Fibroblast of villous mesenchyme (primary cell): ENCODE data around the gene PCDHGA3. TPM values are rescaled to one million over a fixed set of nuclear protein-coding genes. Genes with fewer than 3 reads are reported as not detected.
"Not testable (repeated sequence)": the region's sequence is repeated elsewhere in the genome, so short reads cannot be mapped to it uniquely, and the experiment has no call there.

Experiments used
- DNase-seq: peaks from one replicate; pipeline ENCODE4 v3.0.0-alpha.2; 2010; ENCODE audit warnings: low read depth
- H3K4me3 ChIP-seq: 2 replicates; pipeline ENCODE4 v1.5.1; 2011; ENCODE audit warnings: low read depth, mild to moderate bottlenecking, low read length
- total RNA-seq: library from RNA; depleted of rRNA; stranded (reverse); fragments of >200 nt; gene quantifications from 2 replicates; pipeline ENCODE4 v1.2.3, GENCODE V29; 2012
- TF ChIP-seq, protein P1 (sequence below): IDR thresholded peaks from 2 replicates; pipeline ENCODE4 v1.5.1; 2012; ENCODE audit warnings: low read depth, mild to moderate bottlenecking, low read length; ENCODE audit not compliant: insufficient read depth

Gene PCDHGA3
- total RNA-seq, 1 donor = 4.3 TPM

DNA sequence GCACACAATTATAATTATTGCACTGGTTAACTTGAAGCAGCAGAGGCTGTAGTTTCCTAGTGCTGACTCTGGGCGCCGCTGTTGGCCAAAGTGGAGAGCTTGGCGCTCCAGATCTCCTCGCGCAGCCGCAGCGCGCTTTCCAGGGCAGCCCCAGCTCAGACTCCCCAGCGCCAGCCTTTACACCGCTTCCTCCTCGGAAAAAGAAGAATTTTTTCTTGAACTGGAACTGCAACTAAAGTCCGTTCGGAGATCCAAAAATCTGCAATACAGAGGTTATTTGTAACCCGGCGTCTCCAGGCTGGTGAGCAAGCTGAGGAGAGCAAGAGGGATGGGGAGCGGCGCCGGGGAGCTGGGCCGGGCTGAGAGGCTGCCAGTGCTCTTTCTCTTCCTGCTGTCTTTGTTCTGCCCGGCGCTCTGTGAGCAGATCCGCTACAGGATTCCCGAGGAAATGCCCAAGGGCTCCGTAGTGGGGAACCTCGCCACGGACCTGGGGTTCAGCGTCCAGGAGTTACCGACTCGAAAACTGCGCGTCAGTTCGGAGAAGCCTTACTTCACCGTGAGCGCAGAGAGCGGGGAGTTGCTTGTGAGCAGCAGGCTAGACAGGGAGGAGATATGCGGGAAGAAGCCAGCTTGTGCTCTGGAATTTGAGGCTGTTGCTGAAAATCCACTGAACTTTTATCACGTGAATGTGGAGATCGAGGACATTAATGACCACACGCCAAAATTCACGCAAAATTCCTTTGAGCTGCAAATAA lies 44.1 kb downstream of the PCDHGA3 start, which contains the start of gene PCDHGB4:
Gene PCDHGB4 (plus strand): TSS at position 142 of the 755 bp plus-strand sequence. CDS start 187 bp downstream, at position 329.
- H3K4me3 ChIP-seq = peak within 1 kb of the TSS; percentile 58
- DNase-seq = peak; percentile 56
- TF ChIP-seq, protein P1, sequence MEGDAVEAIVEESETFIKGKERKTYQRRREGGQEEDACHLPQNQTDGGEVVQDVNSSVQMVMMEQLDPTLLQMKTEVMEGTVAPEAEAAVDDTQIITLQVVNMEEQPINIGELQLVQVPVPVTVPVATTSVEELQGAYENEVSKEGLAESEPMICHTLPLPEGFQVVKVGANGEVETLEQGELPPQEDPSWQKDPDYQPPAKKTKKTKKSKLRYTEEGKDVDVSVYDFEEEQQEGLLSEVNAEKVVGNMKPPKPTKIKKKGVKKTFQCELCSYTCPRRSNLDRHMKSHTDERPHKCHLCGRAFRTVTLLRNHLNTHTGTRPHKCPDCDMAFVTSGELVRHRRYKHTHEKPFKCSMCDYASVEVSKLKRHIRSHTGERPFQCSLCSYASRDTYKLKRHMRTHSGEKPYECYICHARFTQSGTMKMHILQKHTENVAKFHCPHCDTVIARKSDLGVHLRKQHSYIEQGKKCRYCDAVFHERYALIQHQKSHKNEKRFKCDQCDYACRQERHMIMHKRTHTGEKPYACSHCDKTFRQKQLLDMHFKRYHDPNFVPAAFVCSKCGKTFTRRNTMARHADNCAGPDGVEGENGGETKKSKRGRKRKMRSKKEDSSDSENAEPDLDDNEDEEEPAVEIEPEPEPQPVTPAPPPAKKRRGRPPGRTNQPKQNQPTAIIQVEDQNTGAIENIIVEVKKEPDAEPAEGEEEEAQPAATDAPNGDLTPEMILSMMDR = peak; percentile 66

DNA sequence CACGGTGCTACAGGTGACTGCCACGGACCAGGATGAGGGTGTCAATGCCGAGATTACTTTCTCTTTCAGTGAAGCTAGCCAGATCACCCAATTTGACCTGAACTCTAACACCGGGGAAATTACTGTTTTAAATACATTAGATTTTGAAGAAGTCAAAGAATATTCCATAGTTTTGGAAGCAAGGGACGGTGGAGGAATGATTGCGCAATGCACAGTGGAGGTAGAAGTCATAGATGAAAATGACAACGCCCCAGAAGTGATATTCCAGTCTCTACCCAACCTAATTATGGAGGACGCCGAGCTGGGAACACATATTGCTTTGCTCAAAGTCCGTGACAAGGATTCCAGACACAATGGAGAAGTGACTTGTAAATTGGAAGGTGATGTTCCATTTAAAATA lies 45.0 kb downstream of the PCDHGA3 start:
- TF ChIP-seq, protein P1 = no peak
- DNase-seq = no peak
- H3K4me3 ChIP-seq = no peak overlapping the region

DNA sequence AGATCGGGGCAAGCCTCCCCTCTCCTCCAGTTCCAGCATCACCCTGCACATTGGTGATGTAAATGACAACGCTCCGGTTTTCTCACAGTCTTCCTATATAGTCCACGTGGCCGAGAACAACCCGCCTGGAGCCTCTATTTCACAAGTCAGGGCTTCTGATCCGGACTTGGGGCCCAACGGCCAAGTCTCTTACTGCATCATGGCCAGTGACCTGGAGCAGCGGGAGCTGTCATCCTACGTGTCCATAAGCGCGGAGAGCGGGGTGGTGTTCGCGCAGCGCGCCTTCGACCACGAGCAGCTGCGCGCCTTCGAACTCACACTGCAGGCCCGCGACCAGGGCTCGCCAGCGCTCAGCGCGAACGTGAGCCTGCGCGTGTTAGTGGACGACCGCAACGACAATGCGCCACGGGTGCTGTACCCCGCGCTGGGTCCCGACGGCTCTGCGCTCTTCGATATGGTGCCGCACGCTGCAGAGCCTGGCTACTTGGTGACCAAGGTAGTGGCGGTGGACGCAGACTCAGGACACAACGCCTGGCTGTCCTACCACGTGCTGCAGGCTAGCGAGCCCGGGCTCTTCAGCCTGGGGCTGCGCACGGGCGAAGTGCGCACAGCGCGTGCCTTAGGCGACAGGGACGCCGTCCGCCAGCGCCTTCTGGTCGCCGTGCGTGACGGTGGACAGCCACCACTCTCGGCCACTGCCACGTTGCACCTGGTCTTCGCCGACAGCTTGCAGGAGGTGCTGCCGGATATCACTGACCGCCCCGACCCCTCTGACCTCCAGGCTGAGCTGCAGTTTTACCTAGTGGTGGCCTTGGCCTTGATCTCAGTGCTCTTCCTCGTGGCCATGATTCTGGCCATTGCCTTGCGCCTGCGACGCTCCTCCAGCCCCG lies 45.8 kb downstream of the PCDHGA3 start:
- TF ChIP-seq, protein P1 = no peak
- DNase-seq = no peak
- H3K4me3 ChIP-seq = no peak overlapping the region

DNA sequence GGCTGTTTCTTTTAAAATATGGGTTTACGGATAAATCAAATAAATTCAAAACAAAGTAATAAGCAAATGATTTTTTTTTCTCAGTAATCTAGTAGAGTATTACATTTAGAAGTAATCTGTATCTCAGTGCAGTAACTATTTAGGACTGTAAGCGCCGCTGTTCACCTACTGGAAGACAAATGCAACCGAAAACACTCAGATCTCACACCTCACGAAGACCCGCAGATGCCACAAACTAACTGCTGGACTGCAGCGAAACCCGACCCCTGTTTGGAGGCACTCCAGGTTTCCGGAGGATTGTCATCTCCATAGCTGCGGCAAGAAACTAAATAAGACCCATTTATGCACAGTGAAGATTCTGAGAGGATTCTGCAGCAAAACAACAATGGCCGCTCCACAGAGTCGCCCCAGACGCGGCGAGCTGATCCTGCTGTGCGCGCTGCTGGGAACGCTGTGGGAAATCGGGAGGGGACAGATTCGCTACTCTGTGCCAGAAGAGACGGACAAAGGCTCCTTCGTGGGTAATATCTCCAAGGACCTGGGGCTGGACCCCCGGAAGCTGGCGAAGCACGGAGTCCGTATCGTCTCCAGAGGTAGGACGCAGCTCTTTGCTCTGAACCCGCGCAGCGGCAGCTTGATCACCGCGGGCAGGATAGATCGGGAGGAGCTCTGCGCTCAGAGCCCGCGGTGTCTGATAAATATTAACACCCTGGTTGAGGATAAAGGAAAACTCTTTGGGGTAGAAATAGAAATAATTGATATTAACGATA lies 49.0 kb downstream of the PCDHGA3 start, which contains the start of gene PCDHGA8:
Gene PCDHGA8 (plus strand): TSS at position 205 of the 770 bp plus-strand sequence. CDS start 181 bp downstream, at position 386.
- no peak within 1 kb of the TSS for H3K4me3 ChIP-seq
- TF ChIP-seq, protein P1 = peak; percentile 18
- peak; percentile 9 for DNase-seq

DNA sequence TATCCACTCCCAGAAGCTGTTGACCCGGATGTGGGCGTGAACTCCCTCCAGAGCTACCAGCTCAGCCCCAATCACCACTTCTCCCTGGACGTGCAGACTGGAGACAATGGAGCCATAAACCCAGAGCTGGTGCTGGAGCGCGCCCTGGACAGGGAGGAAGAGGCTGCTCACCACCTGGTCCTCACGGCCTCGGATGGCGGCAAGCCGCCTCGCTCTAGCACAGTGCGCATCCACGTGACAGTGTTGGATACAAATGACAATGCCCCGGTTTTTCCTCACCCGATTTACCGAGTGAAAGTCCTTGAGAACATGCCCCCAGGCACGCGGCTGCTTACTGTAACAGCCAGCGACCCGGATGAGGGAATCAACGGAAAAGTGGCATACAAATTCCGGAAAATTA lies 49.6 kb downstream of the PCDHGA3 start:
- DNase-seq = no peak
- TF ChIP-seq, protein P1 = no peak
- H3K4me3 ChIP-seq = no peak overlapping the region

DNA sequence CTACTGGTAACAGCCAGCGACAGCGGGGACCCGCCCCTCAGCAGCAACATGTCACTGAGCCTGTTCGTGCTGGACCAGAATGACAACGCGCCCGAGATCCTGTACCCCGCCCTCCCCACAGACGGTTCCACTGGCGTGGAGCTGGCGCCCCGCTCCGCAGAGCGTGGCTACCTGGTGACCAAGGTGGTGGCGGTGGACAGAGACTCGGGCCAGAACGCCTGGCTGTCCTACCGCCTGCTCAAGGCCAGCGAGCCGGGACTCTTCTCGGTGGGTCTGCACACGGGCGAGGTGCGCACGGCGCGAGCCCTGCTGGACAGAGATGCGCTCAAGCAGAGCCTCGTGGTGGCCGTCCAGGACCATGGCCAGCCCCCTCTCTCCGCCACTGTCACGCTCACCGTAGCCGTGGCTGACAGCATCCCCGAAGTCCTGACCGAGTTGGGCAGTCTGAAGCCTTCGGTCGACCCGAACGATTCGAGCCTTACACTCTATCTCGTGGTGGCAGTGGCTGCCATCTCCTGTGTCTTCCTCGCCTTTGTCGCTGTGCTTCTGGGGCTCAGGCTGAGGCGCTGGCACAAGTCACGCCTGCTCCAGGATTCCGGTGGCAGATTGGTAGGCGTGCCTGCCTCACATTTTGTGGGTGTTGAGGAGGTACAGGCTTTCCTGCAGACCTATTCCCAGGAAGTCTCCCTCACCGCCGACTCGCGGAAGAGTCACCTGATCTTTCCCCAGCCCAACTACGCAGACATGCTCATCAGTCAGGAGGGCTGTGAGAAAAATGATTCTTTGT lies 51.0 kb downstream of the PCDHGA3 start:
- not testable (repeated sequence) for H3K4me3 ChIP-seq, DNase-seq

Other genes starting within 250 kb of the PCDHGA3 start
- under 0.01 and 0.32 TPM in 2 replicates for gene PCDHB2, start 249.2 kb upstream of the PCDHGA3 start, total RNA-seq
- gene PCDHB3, start 243.4 kb upstream of the PCDHGA3 start, total RNA-seq = 0.32 and 0.43 TPM in 2 replicates
- gene PCDHB4, start 222.0 kb upstream of the PCDHGA3 start, total RNA-seq = under 0.01 TPM in 2 replicates
- gene PCDHB5, start 208.6 kb upstream of the PCDHGA3 start, total RNA-seq = under 0.01 and 0.32 TPM in 2 replicates
- under 0.01 TPM in 2 replicates for gene PCDHB6, start 193.8 kb upstream of the PCDHGA3 start, total RNA-seq
- under 0.01 and 0.43 TPM in 2 replicates for gene PCDHB7, start 171.2 kb upstream of the PCDHGA3 start, total RNA-seq
- under 0.01 TPM in 2 replicates for gene PCDHB8, start 166.0 kb upstream of the PCDHGA3 start, total RNA-seq
- gene PCDHB16, start 161.4 kb upstream of the PCDHGA3 start, total RNA-seq = under 0.01 and 0.32 TPM in 2 replicates
- gene PCDHB9, start 156.7 kb upstream of the PCDHGA3 start, total RNA-seq = under 0.01 and 0.64 TPM in 2 replicates
- under 0.01 and 0.32 TPM in 2 replicates for gene PCDHB10, start 151.5 kb upstream of the PCDHGA3 start, total RNA-seq
- 0.32 TPM in 1 of 2 replicates, not detected in the other for gene PCDHB11, start 144.2 kb upstream of the PCDHGA3 start, total RNA-seq
- under 0.01 TPM in 1 of 2 replicates, not detected in the other for gene PCDHB12, start 135.1 kb upstream of the PCDHGA3 start, total RNA-seq
- under 0.01 and 0.32 TPM in 2 replicates for gene PCDHB13, start 129.9 kb upstream of the PCDHGA3 start, total RNA-seq
- 0.32 and 0.43 TPM in 2 replicates for gene PCDHB14, start 120.5 kb upstream of the PCDHGA3 start, total RNA-seq
- under 0.01 TPM in 2 replicates for gene PCDHB15, start 98.4 kb upstream of the PCDHGA3 start, total RNA-seq
- gene SLC25A2, start 39.8 kb upstream of the PCDHGA3 start, total RNA-seq = under 0.01 and 0.64 TPM in 2 replicates
- gene TAF7, start 23.0 kb upstream of the PCDHGA3 start, total RNA-seq = 49.3 and 73.0 TPM in 2 replicates
- 0.64 and 0.86 TPM in 2 replicates for gene PCDHGA1, start 13.3 kb upstream of the PCDHGA3 start, total RNA-seq
- 2.6 and 3.0 TPM in 2 replicates for gene PCDHGA2, start 5.1 kb upstream of the PCDHGA3 start, total RNA-seq
- gene PCDHGB1, start 6.3 kb downstream of the PCDHGA3 start, total RNA-seq = 2.2 and 2.3 TPM in 2 replicates
- 4.5 and 7.3 TPM in 2 replicates for gene PCDHGA4, start 11.2 kb downstream of the PCDHGA3 start, total RNA-seq
- 2.3 and 2.6 TPM in 2 replicates for gene PCDHGB2, start 16.2 kb downstream of the PCDHGA3 start, total RNA-seq
- 1.3 and 1.9 TPM in 2 replicates for gene PCDHGA5, start 20.3 kb downstream of the PCDHGA3 start, total RNA-seq
- gene PCDHGB3, start 26.4 kb downstream of the PCDHGA3 start, total RNA-seq = 3.9 and 5.2 TPM in 2 replicates
- 4.7 and 4.8 TPM in 2 replicates for gene PCDHGA6, start 30.1 kb downstream of the PCDHGA3 start, total RNA-seq
- gene PCDHGA7, start 38.9 kb downstream of the PCDHGA3 start, total RNA-seq = 3.5 and 4.5 TPM in 2 replicates
- gene PCDHGB4, start 43.9 kb downstream of the PCDHGA3 start, total RNA-seq = 11.0 and 13.4 TPM in 2 replicates
- gene PCDHGA8, start 48.8 kb downstream of the PCDHGA3 start, total RNA-seq = 3.0 and 3.2 TPM in 2 replicates
- 23.2 and 25.0 TPM in 2 replicates for gene PCDHGB5, start 54.1 kb downstream of the PCDHGA3 start, total RNA-seq
- gene PCDHGA9, start 58.9 kb downstream of the PCDHGA3 start, total RNA-seq = 4.7 and 5.2 TPM in 2 replicates
- gene PCDHGB6, start 64.2 kb downstream of the PCDHGA3 start, total RNA-seq = 4.2 and 4.3 TPM in 2 replicates
- gene PCDHGA10, start 69.2 kb downstream of the PCDHGA3 start, total RNA-seq = 11.7 and 12.2 TPM in 2 replicates
- gene PCDHGB7, start 73.8 kb downstream of the PCDHGA3 start, total RNA-seq = 11.2 and 12.6 TPM in 2 replicates
- 11.0 and 15.5 TPM in 2 replicates for gene PCDHGA11, start 77.2 kb downstream of the PCDHGA3 start, total RNA-seq
- gene PCDHGA12, start 86.7 kb downstream of the PCDHGA3 start, total RNA-seq = 15.5 and 18.7 TPM in 2 replicates
- gene PCDHGC3, start 132.1 kb downstream of the PCDHGA3 start, total RNA-seq = 35.4 and 36.3 TPM in 2 replicates
- 2.6 and 2.9 TPM in 2 replicates for gene PCDHGC4, start 141.2 kb downstream of the PCDHGA3 start, total RNA-seq
- 2.6 TPM in 2 replicates for gene PCDHGC5, start 145.3 kb downstream of the PCDHGA3 start, total RNA-seq